ENCODE results near the gene CYP2W1. TPM values are rescaled to one million over a fixed set of nuclear protein-coding genes. Genes with fewer than 3 reads are reported as not detected.

CYP2W1 gene
- total and polyA plus RNA-seq, 3 donors from 2014 or later = 0.61 to 1.2 (median 0.71) TPM

DNA sequence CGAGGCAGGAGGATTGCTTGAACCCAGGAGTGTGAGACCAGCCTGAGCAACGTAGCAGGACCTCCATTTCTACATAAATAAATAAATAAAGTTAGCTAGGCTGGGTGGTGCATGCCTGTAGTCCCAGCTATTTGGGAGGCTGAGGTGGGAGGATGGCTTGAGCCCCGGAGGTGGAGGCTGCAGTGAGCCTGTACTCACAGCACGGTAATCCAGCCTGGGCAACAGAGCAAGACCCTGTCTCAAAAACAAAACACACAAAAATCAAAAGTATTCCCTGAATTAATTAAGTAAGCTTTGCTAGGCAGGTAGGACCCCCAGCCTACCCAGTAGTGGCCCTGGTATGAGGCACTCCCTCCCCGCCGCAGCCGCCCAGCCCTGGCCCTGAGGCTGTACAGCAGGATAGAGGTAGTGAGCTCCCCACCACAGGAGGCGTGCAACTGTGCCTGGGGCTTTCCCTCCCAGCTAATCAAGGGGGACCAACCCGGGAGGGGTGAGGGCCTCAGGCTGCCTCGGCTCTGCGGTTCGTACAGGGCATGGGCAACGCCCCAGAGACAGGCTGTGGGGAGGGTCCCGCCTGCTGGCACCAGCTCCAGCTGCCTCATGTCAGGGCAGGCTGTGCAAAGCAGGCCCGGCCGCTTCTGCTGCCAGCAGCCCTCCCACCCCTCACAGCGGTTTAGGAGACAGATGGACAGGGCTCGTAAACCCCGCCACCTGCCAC is 1.0 kb upstream of the CYP2W1 start:
- WGBS, 2 donors = 92 to 95% methylated on average over 7 to 12 of the region's 19 CpGs
- no peak overlapping the region for H3K4me3 ChIP-seq
- no peaks in the 10 kb centered on the region for H3K36me3 ChIP-seq (ENCODE audit: low read depth, missing control alignments)
- no peak overlapping the region for H3K27ac ChIP-seq
- intact Hi-C loops (cut with DNase I; ENCODE audit: low total_unique reads) = no loop called here
- peaks cover 28% of the 10 kb centered on the region for H3K4me1 ChIP-seq
- no peaks in the 10 kb centered on the region for H3K9me3 ChIP-seq
- no peak for DNase-seq
- no peaks in the 10 kb centered on the region for H3K27me3 ChIP-seq
- TF ChIP-seq POLR2A (IDR thresholded peaks at IDR 0.05) (no peak), CTCF (IDR thresholded peaks at IDR 0.05) (no peak)

- Histone ChIP-seq H3K4me3 (no peak overlapping the region), H3K9me3 (no peaks in the 10 kb centered on the region), H3K27me3 (no peaks in the 10 kb centered on the region), H3K4me1 (peaks cover 27% of the 10 kb centered on the region), H3K27ac (no peak overlapping the region), H3K36me3 (ENCODE audit: low read depth, missing control alignments) (no peaks in the 10 kb centered on the region)
- 77 to 100% methylated on average over 1 to 10 of the region's 10 CpGs for WGBS, 2 donors
- no peak for DNase-seq
- intact Hi-C loops (cut with DNase I; ENCODE audit: low total_unique reads) = no loop called here
- TF ChIP-seq CTCF (IDR thresholded peaks at IDR 0.05) (no peak), POLR2A (IDR thresholded peaks at IDR 0.05) (no peak)
Measured at GRCh38 chr7:982511-983003, 424 bp upstream of the CYP2W1 start.

DNA sequence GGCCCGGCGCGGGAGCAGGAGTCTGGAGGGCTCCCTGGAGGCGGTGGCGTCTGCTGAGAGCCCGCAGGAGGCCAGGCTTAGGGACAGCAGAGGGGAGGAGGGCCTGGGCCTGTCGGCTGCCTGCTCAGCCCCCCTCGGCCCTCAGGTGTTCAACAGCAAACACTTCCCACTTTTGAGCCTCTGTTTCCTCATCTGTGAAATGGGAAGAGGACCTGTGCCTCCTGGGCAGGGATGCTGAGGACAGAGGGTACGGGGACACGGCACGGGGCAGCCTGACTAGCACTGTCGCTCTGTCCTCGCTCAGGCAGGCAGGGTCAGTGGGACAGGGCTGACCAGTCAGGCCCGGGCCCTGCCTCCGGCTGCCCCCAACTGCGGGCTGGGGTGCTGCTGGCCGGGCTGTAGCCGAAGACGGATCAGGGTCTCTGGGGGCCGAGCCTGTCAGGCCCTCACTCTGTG is 663 bp downstream of the CYP2W1 start:
- intact Hi-C loops (cut with DNase I; ENCODE audit: low total_unique reads) = no loop called here
- no peak overlapping the region for H3K27ac ChIP-seq
- no peaks in the 10 kb centered on the region for H3K36me3 ChIP-seq (ENCODE audit: low read depth, missing control alignments)
- no peak overlapping the region for H3K4me3 ChIP-seq
- H3K27me3 ChIP-seq = no peaks in the 10 kb centered on the region
- TF ChIP-seq POLR2A (IDR thresholded peaks at IDR 0.05) (no peak), CTCF (IDR thresholded peaks at IDR 0.05) (no peak)
- peaks cover 34% of the 10 kb centered on the region for H3K4me1 ChIP-seq
- WGBS, 2 donors = 86 to 93% methylated on average over 12 to 20 of the region's 20 CpGs
- DNase-seq = no peak
- no peaks in the 10 kb centered on the region for H3K9me3 ChIP-seq

- no peaks in the 10 kb centered on the region for H3K27me3 ChIP-seq
- WGBS, 2 donors = 96 to 100% methylated on average over 6 to 39 of the region's 39 CpGs
- peaks cover 39% of the 10 kb centered on the region for H3K4me1 ChIP-seq
- no peak for DNase-seq
- no peaks in the 10 kb centered on the region for H3K9me3 ChIP-seq
- H3K4me3 ChIP-seq = no peak overlapping the region
- H3K27ac ChIP-seq = no peak overlapping the region
- TF ChIP-seq CTCF (IDR thresholded peaks at IDR 0.05) (no peak), POLR2A (IDR thresholded peaks at IDR 0.05) (no peak)
- intact Hi-C loops (cut with DNase I; ENCODE audit: low total_unique reads) = no loop called here
- H3K36me3 ChIP-seq (ENCODE audit: low read depth, missing control alignments) = no peaks in the 10 kb centered on the region
Measured at GRCh38 chr7:984361-985126, 1.6 kb downstream of the CYP2W1 start.
